GM21367 (cell line): Measurements from ENCODE around the gene COL9A3.

ENCODE experiments used
- ATAC-seq: cut with Tn5 transposase; IDR thresholded peaks from one replicate; pipeline ENCODE4 v1.9.1; 2021; ENCODE audit not compliant: unreplicated experiment

Gene COL9A3

DNA sequence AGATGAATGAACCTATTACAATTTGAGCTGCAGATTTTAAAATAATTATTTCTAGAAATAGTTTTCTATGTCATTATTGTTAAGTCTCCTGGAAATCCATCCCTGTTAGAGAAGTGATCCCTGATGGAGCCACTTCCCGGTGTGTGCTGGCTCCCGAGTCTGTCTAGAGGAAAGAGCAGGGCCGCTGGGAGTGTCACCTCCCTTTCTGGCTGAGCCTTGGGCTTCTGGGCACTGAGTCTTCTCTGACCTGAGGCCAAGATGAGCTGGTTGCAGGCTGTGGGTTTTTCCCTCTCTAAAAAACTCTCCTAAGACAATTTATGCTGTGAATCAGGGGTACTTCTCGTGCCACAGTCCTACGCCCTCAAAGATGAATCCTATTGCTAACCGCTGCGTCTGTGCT lies 73.6 kb downstream of the COL9A3 start:
- ATAC-seq: no peak
